T-helper 1 cell (primary cell): Measurements from ENCODE around the gene SFI1.
A peak's percentile ranks its signal among the peaks of the same experiment; 100 is the strongest.
"Not testable (repeated sequence)": the region's sequence is repeated elsewhere in the genome, so short reads cannot be mapped to it uniquely, and the experiment has no call there.

ENCODE experiments used
- DNase-seq, 5 donors: peaks; one replicate each; pipeline ENCODE4 v3.0.0-alpha.2; 2012 to 2020
- total RNA-seq, 4 donors: gene quantifications; one replicate each; lab custom pipeline; 2026; lab: John Stamatoyannopoulos, UW

SFI1 gene
- total RNA-seq: 165 to 275 (median 238) reads per million in 4 donors

GRCh38 chr22:31496007-31496734, at the start of gene SFI1:
TSS of gene SFI1 (plus strand) at chr22:31496536. CDS start at chr22:31508285, 11,749 bp downstream.
- peak; percentile 88 to 95 (median 93) for DNase-seq

GRCh38 chr22:31446767-31447166, 49.6 kb upstream of the SFI1 start:
- no peak for DNase-seq

- DNase-seq: no peak
Observed at GRCh38 chr22:31447337-31447736, 49.0 kb upstream of the SFI1 start.

GRCh38 chr22:31448382-31448781, 48.0 kb upstream of the SFI1 start:
- no peak for DNase-seq

- DNase-seq: no peak
Observed at GRCh38 chr22:31449506-31449905, 46.8 kb upstream of the SFI1 start.

GRCh38 chr22:31451709-31452571, 44.4 kb upstream of the SFI1 start:
- peak in 2 of 5 donors; percentile 3 to 25 for DNase-seq

GRCh38 chr22:31461699-31462098, 34.6 kb upstream of the SFI1 start:
- DNase-seq: no peak

GRCh38 chr22:31465307-31465706, 31.0 kb upstream of the SFI1 start:
- DNase-seq: no peak

- no peak for DNase-seq
Observed at GRCh38 chr22:31474743-31475142, 21.6 kb upstream of the SFI1 start.

GRCh38 chr22:31475800-31476199, 20.5 kb upstream of the SFI1 start:
- DNase-seq: no peak

GRCh38 chr22:31477329-31477728, 19.0 kb upstream of the SFI1 start:
- DNase-seq: no peak

GRCh38 chr22:31481129-31481528, 15.2 kb upstream of the SFI1 start:
- DNase-seq: no peak

GRCh38 chr22:31482470-31482869, 13.9 kb upstream of the SFI1 start:
- DNase-seq: not testable (repeated sequence)

GRCh38 chr22:31486369-31486768, 10.0 kb upstream of the SFI1 start:
- not testable (repeated sequence) for DNase-seq

- DNase-seq: no peak
Observed at GRCh38 chr22:31486951-31487350, 9.4 kb upstream of the SFI1 start.

- no peak for DNase-seq
Observed at GRCh38 chr22:31488346-31488883, 7.9 kb upstream of the SFI1 start.

- peak; percentile 8 to 21 (median 16) for DNase-seq
Observed at GRCh38 chr22:31488988-31489617, 7.2 kb upstream of the SFI1 start.

- peak; percentile 73 to 91 (median 75) for DNase-seq
Observed at GRCh38 chr22:31489632-31490495, 6.5 kb upstream of the SFI1 start, which contains the start of gene EIF4ENIF1. TSS of gene EIF4ENIF1 (minus strand) at chr22:31489842. CDS start at chr22:31488718, 1,124 bp downstream.

GRCh38 chr22:31490496-31490925, 5.8 kb upstream of the SFI1 start:
- DNase-seq: peak; percentile 24 to 71 (median 42)

- DNase-seq: no peak
Observed at GRCh38 chr22:31491218-31491962, 4.9 kb upstream of the SFI1 start.

GRCh38 chr22:31492151-31492550, 4.2 kb upstream of the SFI1 start:
- no peak for DNase-seq
